Loucy (cell line): ENCODE data around the gene FRMD4A.
"Not testable (repeated sequence)": the region's sequence is repeated elsewhere in the genome, so short reads cannot be mapped to it uniquely, and the experiment has no call there.

Experiments
- H2AFZ ChIP-seq: fragments of 200-600 bp; sonication (generic); 2 replicates; pipeline ENCODE4 v1.6.0; 2016; ENCODE audit warnings: antibody characterized with exemption, mild to moderate bottlenecking, low read length, moderate library complexity
- H3F3A ChIP-seq: fragments of 200-600 bp; 2 replicates; pipeline ENCODE4 v1.6.0; 2016; ENCODE audit warnings: antibody characterized with exemption, low read depth, mild to moderate bottlenecking
- H3K27me3 ChIP-seq: fragments of 200-600 bp; sonication (generic); 2 replicates; pipeline ENCODE4 v1.6.1; 2014; ENCODE audit warnings: low read length, mild to moderate bottlenecking; ENCODE audit not compliant: insufficient read depth, poor library complexity, severe bottlenecking
- H3K36me3 ChIP-seq: fragments of 200-600 bp; sonication (generic); 2 replicates; pipeline ENCODE4 v1.6.1; 2016; ENCODE audit warnings: low read length; ENCODE audit not compliant: insufficient read depth
- H3K4me1 ChIP-seq: fragments of 200-600 bp; sonication (generic); 2 replicates; pipeline ENCODE4 v1.5.1; 2014; ENCODE audit warnings: low read length, mild to moderate bottlenecking; ENCODE audit not compliant: insufficient read depth, poor library complexity, severe bottlenecking
- H3K4me2 ChIP-seq: fragments of 200-600 bp; sonication (generic); 2 replicates; pipeline ENCODE4 v1.6.0; 2014; ENCODE audit warnings: antibody characterized with exemption, low read length, low read depth, mild to moderate bottlenecking; ENCODE audit not compliant: poor library complexity, severe bottlenecking
- H3K4me3 ChIP-seq: fragments of 200-600 bp; sonication (generic); 2 replicates; pipeline ENCODE4 v1.5.1; 2014; ENCODE audit warnings: low read length, mild to moderate bottlenecking, mixed read lengths; ENCODE audit not compliant: poor library complexity, severe bottlenecking
- H3K79me2 ChIP-seq: fragments of 200-600 bp; sonication (generic); 2 replicates; pipeline ENCODE4 v1.6.1; 2014; ENCODE audit warnings: low read length; ENCODE audit not compliant: insufficient read depth
- H3K9ac ChIP-seq: fragments of 200-600 bp; sonication (generic); 2 replicates; pipeline ENCODE4 v1.6.0; 2014; ENCODE audit warnings: mild to moderate bottlenecking, low read depth, low read length, moderate library complexity; ENCODE audit not compliant: poor library complexity, severe bottlenecking
- H3K9me2 ChIP-seq: fragments of 200-600 bp; sonication (generic); replicated peaks from 2 replicates; pipeline ENCODE4 v1.6.1; 2016; ENCODE audit warnings: low read depth, low read length, mixed read lengths
- H3K9me3 ChIP-seq: fragments of 200-600 bp; sonication (generic); 2 replicates; pipeline ENCODE4 v1.6.1; 2014; ENCODE audit warnings: mild to moderate bottlenecking, antibody characterized with exemption, low read length, low read depth; ENCODE audit not compliant: insufficient read depth
- H4K20me1 ChIP-seq: fragments of 200-600 bp; sonication (generic); 2 replicates; pipeline ENCODE4 v1.6.0; 2014; ENCODE audit warnings: antibody characterized with exemption, low read length, mild to moderate bottlenecking; ENCODE audit not compliant: insufficient read depth, poor library complexity, severe bottlenecking
- EZH2phosphoT487 ChIP-seq: fragments of 200-600 bp; IDR thresholded peaks from 2 replicates; pipeline ENCODE4 v1.6.1; 2018; ENCODE audit warnings: antibody characterized with exemption, mild to moderate bottlenecking, moderate library complexity, borderline replicate concordance
- TF ChIP-seq, protein P1 (sequence below): fragments of 200-600 bp; sonication (generic); conservative IDR thresholded peaks from 2 replicates; pipeline ENCODE4 v1.5.1; 2014; ENCODE audit warnings: mild to moderate bottlenecking, antibody characterized with exemption, low read length

The FRMD4A gene

DNA sequence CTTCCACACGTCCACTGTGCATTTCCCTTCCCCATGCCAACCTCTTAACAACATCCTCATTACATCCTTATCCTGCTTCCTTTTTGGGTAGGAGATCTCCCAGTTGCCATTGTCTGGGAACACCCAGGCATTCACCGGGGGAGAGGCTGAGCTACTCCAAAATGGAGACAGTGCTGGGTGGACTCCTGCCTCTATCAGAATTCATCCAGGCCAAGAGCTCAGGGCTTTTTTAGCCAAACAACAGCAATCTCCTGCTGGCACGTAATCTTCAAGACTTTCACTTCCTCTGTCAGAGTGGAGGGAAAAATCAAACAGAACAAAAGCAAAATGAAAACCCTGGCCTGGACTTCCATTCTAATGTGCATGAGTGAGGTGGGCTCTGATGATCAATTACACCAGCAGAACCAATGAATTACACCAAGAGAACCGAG lies 499.0 kb downstream of the FRMD4A start:
- H3K9ac ChIP-seq, result no peak overlapping the region
- no peaks in the 10 kb centered on the region for H3F3A ChIP-seq
- no peaks in the 10 kb centered on the region for H3K9me2 ChIP-seq
- H3K4me3 ChIP-seq, result no peak overlapping the region
- no peaks in the 10 kb centered on the region for H3K4me1 ChIP-seq
- peak overlapping the region; percentile 51 for H2AFZ ChIP-seq
- H3K36me3 ChIP-seq, result no peaks in the 10 kb centered on the region
- TF ChIP-seq EZH2phosphoT487, result no peak
- TF ChIP-seq, protein P1, sequence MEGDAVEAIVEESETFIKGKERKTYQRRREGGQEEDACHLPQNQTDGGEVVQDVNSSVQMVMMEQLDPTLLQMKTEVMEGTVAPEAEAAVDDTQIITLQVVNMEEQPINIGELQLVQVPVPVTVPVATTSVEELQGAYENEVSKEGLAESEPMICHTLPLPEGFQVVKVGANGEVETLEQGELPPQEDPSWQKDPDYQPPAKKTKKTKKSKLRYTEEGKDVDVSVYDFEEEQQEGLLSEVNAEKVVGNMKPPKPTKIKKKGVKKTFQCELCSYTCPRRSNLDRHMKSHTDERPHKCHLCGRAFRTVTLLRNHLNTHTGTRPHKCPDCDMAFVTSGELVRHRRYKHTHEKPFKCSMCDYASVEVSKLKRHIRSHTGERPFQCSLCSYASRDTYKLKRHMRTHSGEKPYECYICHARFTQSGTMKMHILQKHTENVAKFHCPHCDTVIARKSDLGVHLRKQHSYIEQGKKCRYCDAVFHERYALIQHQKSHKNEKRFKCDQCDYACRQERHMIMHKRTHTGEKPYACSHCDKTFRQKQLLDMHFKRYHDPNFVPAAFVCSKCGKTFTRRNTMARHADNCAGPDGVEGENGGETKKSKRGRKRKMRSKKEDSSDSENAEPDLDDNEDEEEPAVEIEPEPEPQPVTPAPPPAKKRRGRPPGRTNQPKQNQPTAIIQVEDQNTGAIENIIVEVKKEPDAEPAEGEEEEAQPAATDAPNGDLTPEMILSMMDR, result no peak
- no peak overlapping the region for H3K4me2 ChIP-seq
- no peaks in the 10 kb centered on the region for H3K79me2 ChIP-seq
- no peaks in the 10 kb centered on the region for H4K20me1 ChIP-seq
- H3K27me3 ChIP-seq, result no peaks in the 10 kb centered on the region
- no peaks in the 10 kb centered on the region for H3K9me3 ChIP-seq

DNA sequence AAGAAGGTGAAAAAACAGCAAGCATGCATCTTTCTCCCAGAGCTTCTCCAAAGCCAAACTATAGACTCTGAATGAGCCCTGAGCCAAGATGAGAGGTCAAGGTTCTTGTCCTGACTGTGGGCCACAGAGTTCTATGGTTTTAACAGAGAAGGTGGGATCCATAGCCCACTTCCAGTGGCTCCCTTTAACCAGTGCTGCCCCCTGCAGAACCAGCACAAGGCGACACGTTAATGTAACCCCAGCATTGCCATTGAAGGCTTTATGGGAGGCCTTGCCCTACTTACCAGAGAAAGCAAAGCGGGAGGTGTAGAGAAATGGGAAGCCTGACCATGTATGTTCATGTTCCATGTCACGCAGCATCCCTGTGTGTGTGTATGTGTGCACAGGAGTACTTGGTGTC lies 500.3 kb downstream of the FRMD4A start:
- H2AFZ ChIP-seq, result no peak overlapping the region

GRCh38 chr10:13829790-13830189 lies 500.9 kb downstream of the FRMD4A start:
- Histone ChIP-seq H4K20me1 (no peaks in the 10 kb centered on the region), H3K4me3 (no peak overlapping the region), H2AFZ (no peak overlapping the region), H3K9me2 (no peaks in the 10 kb centered on the region), H3K36me3 (no peaks in the 10 kb centered on the region), H3K27me3 (no peaks in the 10 kb centered on the region), H3K9me3 (no peaks in the 10 kb centered on the region), H3F3A (no peaks in the 10 kb centered on the region), H3K79me2 (no peaks in the 10 kb centered on the region), H3K9ac (no peak overlapping the region), H3K4me1 (no peaks in the 10 kb centered on the region), H3K4me2 (no peak overlapping the region)
- TF ChIP-seq EZH2phosphoT487, result no peak
- TF ChIP-seq, protein P1, result no peak

More for the DNA sequence above, 500.3 kb downstream of the FRMD4A start:
- Histone ChIP-seq H3K4me3 (no peak overlapping the region), H3F3A (no peaks in the 10 kb centered on the region), H3K9me2 (no peaks in the 10 kb centered on the region), H3K27me3 (no peaks in the 10 kb centered on the region), H3K4me2 (no peak overlapping the region), H3K79me2 (no peaks in the 10 kb centered on the region), H3K36me3 (no peaks in the 10 kb centered on the region), H4K20me1 (no peaks in the 10 kb centered on the region), H3K4me1 (no peaks in the 10 kb centered on the region), H3K9ac (no peak overlapping the region), H3K9me3 (no peaks in the 10 kb centered on the region)
- TF ChIP-seq, protein P1, result peak; percentile 42
- no peak for TF ChIP-seq EZH2phosphoT487

DNA sequence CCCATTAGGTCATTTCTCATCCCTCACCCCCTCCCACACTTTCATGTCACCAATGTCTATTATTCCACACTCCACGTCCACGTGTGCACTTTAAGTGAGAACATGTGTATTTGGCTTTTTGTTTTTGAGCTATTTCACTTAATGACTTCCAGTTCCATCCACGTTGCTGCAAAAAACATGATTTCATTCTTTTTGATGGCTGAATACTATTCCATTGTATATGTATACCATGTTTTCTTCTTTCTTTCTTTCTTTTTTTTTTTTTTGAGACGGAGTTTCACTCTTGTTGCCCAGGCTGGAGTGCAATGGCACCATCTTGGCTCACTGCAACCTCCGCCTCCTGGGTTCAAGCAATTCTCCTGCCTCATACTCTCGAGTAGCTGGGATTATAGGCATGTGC lies 502.4 kb downstream of the FRMD4A start:
- H3K79me2 ChIP-seq, H3K9ac ChIP-seq, H3K9me2 ChIP-seq, H3K4me2 ChIP-seq, H2AFZ ChIP-seq, H3K36me3 ChIP-seq, H4K20me1 ChIP-seq, H3K9me3 ChIP-seq, H3K27me3 ChIP-seq, H3K4me1 ChIP-seq, H3F3A ChIP-seq, H3K4me3 ChIP-seq: not testable (repeated sequence)
